T47D (cell line): Measurements from ENCODE around the gene SBF2.
"Not testable (repeated sequence)": the region's sequence is repeated elsewhere in the genome, so short reads cannot be mapped to it uniquely, and the experiment has no call there.

Experiments
- DNase-seq, 2 experiments: peaks; one replicate each; pipeline versions ENCODE4 v3.0.0 to v3.0.0-alpha.2; 2011 to 2012; ENCODE audit warnings: low read depth in 1 of 2, low spot score in 1 of 2
- JUND ChIP-seq: IDR thresholded peaks from 2 replicates; pipeline ENCODE4 v1.6.1; 2012; ENCODE audit warnings: low read depth
- in situ Hi-C: cut with HindIII; loops from 2 replicates; pipeline ENCODE4 v1.10.0; 2016; ENCODE audit warnings: low sequenced_read_pairs, low pct_unique_long_range_greater_than_20kb

The SBF2 gene

GRCh38 chr11:10022764-10023163, 271.3 kb downstream of the SBF2 start:
- in situ Hi-C loops: no loop called here
- no peak for TF ChIP-seq JUND
- no peak for DNase-seq

DNA sequence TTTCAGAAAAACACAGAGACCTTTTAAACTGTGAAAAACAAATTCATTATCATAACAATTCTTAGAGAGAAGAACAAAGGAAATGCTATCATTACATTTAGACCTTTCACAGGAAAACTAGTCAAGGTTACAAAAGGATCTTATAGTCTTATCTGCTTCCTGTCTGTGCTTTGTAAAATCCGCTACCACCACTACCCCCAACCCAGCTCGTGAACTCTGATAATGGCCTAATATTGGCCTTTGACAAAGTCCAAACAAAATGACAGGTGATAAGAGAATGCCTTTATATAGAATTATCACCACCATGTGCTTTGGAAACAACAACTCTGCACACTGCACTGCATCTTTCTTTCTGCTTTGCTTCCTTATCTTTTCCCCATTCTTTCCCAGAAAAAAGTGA, 272.5 kb downstream of the SBF2 start:
- no peak for TF ChIP-seq JUND
- DNase-seq: no peak
- in situ Hi-C loops: no loop called here

DNA sequence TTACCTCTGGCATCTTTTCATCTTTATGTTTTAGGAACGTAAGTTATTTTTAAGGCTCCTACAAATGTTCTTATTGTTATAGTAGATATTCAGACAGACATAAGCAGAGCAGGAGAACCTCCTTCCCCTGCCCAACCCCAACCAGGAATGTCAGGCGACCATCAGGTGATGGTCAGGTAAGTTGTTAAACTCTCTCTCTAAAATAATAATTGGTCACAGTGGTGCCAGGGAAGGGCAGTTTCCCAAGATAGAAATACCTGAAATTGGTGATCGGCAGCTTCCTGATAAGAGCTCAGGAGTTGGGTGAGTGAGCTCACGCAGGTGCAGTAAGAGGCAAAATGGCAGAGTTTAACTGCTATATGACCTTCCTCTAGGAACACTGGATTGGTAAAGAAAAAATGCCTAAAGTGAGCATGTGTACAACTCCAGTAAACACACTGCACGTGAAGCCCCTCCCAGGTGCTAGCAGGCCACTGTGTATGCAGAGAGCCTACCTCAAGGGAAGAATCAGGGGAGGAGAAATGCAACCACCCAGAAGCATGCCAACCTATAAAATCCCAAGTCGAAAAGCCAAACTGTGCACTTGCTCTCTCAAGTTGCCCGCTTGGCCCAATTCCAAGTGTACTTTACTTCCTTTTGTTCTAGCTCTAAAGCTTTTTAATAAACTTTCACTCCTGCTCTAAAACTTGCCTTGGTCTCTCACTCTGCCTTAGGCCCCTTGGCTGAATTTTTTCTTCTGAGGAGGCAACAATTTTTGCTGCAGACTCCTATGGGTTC, 273.9 kb downstream of the SBF2 start:
- peak in 1 of 2 experiments; percentile 44 for DNase-seq
- TF ChIP-seq JUND: no peak
- in situ Hi-C loops: no loop called here

GRCh38 chr11:10017911-10018310, 276.1 kb downstream of the SBF2 start:
- TF ChIP-seq JUND: no peak
- no peak for DNase-seq
- in situ Hi-C loops: no loop called here

GRCh38 chr11:10017050-10017449, 277.0 kb downstream of the SBF2 start:
- no peak for DNase-seq
- in situ Hi-C loops: no loop called here
- no peak for TF ChIP-seq JUND

- no peak for DNase-seq
- no peak for TF ChIP-seq JUND
- in situ Hi-C loops: no loop called here
Observed at GRCh38 chr11:10012068-10012467, 282.0 kb downstream of the SBF2 start.

DNA sequence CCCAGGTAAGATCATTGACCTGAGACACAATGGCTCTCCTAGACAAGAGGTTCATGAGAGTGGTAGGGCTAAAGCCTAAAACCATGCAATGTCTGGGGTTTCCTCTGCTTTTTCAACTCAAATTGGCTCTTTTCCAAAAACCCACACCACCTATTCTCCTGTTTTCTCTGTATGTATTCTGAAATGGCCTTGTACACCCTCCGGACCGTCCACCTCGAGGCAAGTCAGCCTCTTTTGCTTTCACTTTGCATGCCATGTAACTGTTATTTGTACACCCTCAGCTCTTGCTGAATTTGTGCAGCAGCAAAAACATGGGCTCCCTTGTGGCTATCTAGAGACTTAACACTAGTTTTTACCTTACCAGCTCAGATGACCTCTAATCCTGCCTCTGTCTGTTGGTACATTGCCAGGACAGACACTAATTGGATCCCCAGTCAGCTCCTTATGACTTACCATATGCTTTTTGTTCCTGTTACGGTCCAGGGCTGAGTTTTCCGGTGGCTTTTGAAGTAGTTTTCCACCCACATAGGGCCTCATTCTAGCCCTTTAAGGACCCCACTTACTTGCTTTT, 288.0 kb downstream of the SBF2 start:
- no peak for TF ChIP-seq JUND
- in situ Hi-C loops: no loop called here

GRCh38 chr11:10004526-10005113, 289.4 kb downstream of the SBF2 start:
- no peak for DNase-seq
- in situ Hi-C loops: no loop called here
- TF ChIP-seq JUND: no peak

More for the DNA sequence above, 288.0 kb downstream of the SBF2 start:
- DNase-seq: no peak

DNA sequence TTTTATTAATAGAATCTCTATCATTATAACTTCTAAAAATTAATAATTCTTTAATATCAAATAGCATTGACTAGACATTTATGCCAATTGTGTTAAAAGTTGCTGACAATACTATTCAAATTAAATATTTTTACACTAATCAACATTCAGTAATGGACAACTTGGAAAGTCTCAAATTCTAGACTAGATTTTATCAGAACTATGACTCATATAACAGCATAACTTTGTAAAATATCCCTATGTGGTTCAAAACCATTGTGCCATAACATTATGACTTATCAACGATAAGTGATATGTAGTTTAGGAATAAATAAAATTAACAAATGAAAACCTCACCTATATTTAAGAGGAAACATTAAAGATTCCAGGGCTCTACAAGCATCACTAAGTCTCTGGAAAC, 291.8 kb downstream of the SBF2 start:
- DNase-seq: no peak
- in situ Hi-C loops: no loop called here
- no peak for TF ChIP-seq JUND

- no peak for DNase-seq
- no peak for TF ChIP-seq JUND
- in situ Hi-C loops: no loop called here
Observed at GRCh38 chr11:9992306-9992705, 301.7 kb downstream of the SBF2 start.

- peak in 1 of 2 experiments; percentile 67 for DNase-seq
- in situ Hi-C loops: no loop called here
- no peak for TF ChIP-seq JUND
Observed at GRCh38 chr11:9990221-9990973, 303.6 kb downstream of the SBF2 start.

DNA sequence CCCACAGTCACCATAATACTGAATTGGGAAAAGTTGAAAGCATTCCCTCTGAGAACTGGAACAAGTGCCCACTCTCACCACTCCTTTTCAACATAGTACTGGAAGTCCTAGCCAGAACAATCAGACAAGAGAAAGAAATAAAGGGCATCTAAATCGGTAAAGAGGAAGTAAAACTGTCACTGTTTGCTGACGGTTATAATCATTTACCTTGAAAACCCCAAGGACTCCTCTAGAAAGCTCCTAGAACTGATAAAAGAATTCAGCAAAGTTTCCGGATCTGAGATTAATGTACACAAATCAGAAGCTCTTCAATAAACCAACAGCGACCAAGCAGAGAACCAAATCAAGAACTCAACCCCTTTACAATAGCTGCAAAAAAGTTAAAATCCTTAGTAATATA, 306.7 kb downstream of the SBF2 start:
- DNase-seq, in situ Hi-C loops: not testable (repeated sequence)
